HepG2 (cell line): ENCODE results near the gene PHB1. TPM values are rescaled to one million over a fixed set of nuclear protein-coding genes. Genes with fewer than 3 reads are reported as not detected.

Experiments used
- FOSL1 ChIP-seq: sonication (generic); formaldehyde crosslinking; IDR thresholded peaks from 2 replicates; pipeline ENCODE4 v1.9.0; 2021; ENCODE audit warnings: missing genetic modification reagents, borderline replicate concordance
- MNT ChIP-seq: fragments of 450-650 bp; IDR thresholded peaks from 2 replicates; pipeline ENCODE4 v1.6.1; 2016
- PRDM4 ChIP-seq: sonication (generic); formaldehyde crosslinking; IDR thresholded peaks from 2 replicates; pipeline ENCODE4 v1.9.0; 2021; ENCODE audit warnings: missing genetic modification reagents, borderline replicate concordance
- RFXANK ChIP-seq: IDR thresholded peaks from 2 replicates; pipeline ENCODE4 v1.6.1; 2016
- TCF7L2 ChIP-seq: IDR thresholded peaks from 2 replicates; pipeline ENCODE4 v1.6.1; 2011; ENCODE audit warnings: mild to moderate bottlenecking, low read depth, low read length, moderate library complexity
- ZFP1 ChIP-seq: IDR thresholded peaks from 2 replicates; pipeline ENCODE4 v1.6.1; 2016
- ZNF17 ChIP-seq: sonication (generic); formaldehyde crosslinking; IDR thresholded peaks from 2 replicates; pipeline ENCODE4 v1.5.0; 2020; ENCODE audit warnings: mild to moderate bottlenecking, missing genetic modification reagents
- ZNF205 ChIP-seq: IDR thresholded peaks from 2 replicates; pipeline ENCODE4 v1.6.1; 2018; ENCODE audit warnings: missing biosample characterization, missing genetic modification reagents
- ZNF318 ChIP-seq: sonication (generic); formaldehyde crosslinking; IDR thresholded peaks from 2 replicates; pipeline ENCODE4 v1.4.0; 2020; ENCODE audit warnings: mild to moderate bottlenecking, missing genetic modification reagents
- ZNF333 ChIP-seq: sonication (generic); formaldehyde crosslinking; IDR thresholded peaks from 2 replicates; pipeline ENCODE4 v1.4.0; 2020; ENCODE audit warnings: mild to moderate bottlenecking, missing genetic modification reagents, borderline replicate concordance
- ZNF740 ChIP-seq: sonication (generic); formaldehyde crosslinking; IDR thresholded peaks from 2 replicates; pipeline ENCODE4 v1.4.0; 2020; ENCODE audit warnings: missing genetic modification reagents
- ZNF781 ChIP-seq: sonication (generic); formaldehyde crosslinking; IDR thresholded peaks from 2 replicates; pipeline ENCODE4 v1.5.1; 2020; ENCODE audit warnings: borderline replicate concordance, mild to moderate bottlenecking, missing genetic modification reagents; ENCODE audit errors: not compliant biosample characterization
- polyA plus RNA-seq, 8 experiments: library from polyadenylated mRNA; depleted of rRNA in 3 of 8; stranded (reverse) in 7 of 8; unstranded in 1 of 8; fragments of >200 nt; fragmentation: Illumina TruSeq in 4 of 8; extraction: Trizol in 4 of 8; gene quantifications; 2 replicates each; pipeline versions ENCODE4 v1.2.1 to v1.2.3, GENCODE V29; 2011 to 2016; ENCODE audit warnings: low read depth in 4 of 8, missing spikeins in 1 of 8, mixed read lengths in 1 of 8; ENCODE audit not compliant: insufficient read depth in 1 of 8
- total RNA-seq, 5 experiments: library from RNA; depleted of rRNA; stranded (reverse); fragments of >200 nt; fragmentation: Illumina TruSeq; extraction: Trizol; gene quantifications; 2 replicates each; pipeline ENCODE4 v1.2.3, GENCODE V29; 2016; ENCODE audit warnings: low read depth in 1 of 5
- TF ChIP-seq, protein P1 (sequence below): sonication (generic); formaldehyde crosslinking; IDR thresholded peaks from 2 replicates; pipeline ENCODE4 v1.4.0; 2020; ENCODE audit warnings: mild to moderate bottlenecking, missing genetic modification reagents
- TF ChIP-seq, protein P2 (sequence below): sonication (generic); formaldehyde crosslinking; IDR thresholded peaks from 2 replicates; pipeline ENCODE4 v1.5.0; 2020; ENCODE audit warnings: missing genetic modification reagents

PHB1 gene
- total and polyA plus RNA-seq, 2 of the 13 experiments (the other 11 are each of a cell fraction or from before 2014, with no cell fraction given), result 515 to 688 TPM

DNA sequence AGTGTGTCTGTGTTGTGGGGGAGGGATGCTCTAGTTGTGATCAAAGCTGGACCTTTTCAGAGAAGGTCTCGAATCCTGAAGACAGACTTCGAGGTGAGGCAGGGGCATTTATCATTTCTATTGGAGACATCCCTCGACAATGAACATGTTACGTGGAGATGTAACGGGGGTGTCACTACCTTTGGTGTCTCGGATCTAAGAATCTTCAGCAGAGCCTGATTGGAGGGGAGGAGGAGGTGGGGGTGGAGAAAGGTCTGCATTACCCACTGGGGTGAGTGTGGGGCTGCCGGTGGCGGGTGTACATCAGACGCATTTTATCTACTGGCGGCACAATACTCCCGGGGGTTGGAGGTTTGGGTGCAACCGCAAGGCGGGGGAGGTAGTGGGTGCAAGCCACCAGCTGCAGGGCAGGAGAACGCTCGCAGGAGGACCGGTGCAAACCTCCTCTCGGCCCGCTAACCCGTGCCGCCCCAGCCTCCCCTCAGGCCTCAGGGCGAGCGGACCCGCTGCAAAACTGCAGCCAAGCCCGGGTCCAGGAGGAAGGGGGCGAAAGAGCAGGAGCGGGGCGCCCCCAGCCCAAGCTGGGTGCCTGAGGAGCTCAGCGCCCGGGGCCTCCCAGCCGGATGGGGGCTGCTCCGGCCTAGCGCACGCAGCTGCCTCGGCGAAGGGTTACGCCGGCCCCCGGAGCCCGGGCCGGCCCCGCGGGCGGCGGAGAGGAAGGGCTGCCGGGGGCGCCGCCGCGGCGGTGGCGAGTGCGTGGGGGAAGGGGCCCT, 53.4 kb downstream of the PHB1 start (continued):
- TF ChIP-seq ZNF318 (CRISPR knock-in tag) (no peak; the same call in 1 of the 2 replicates), ZNF333 (0 out of 2 replicates have a peak, but pooled peaks have one; percentile 50), ZNF205 (CRISPR knock-in tag) (0 out of 2 replicates have a peak, but pooled peaks have one; percentile 19), ZNF740 (no peak), ZFP1 (CRISPR knock-in tag) (no peak), MNT (no peak), ZNF781 (CRISPR knock-in tag) (no peak), PRDM4 (CRISPR knock-in tag) (no peak), RFXANK (CRISPR knock-in tag) (no peak), ZNF17 (no peak), TCF7L2 (no peak), FOSL1 (CRISPR knock-in tag) (no peak)
- TF ChIP-seq, protein P1, sequence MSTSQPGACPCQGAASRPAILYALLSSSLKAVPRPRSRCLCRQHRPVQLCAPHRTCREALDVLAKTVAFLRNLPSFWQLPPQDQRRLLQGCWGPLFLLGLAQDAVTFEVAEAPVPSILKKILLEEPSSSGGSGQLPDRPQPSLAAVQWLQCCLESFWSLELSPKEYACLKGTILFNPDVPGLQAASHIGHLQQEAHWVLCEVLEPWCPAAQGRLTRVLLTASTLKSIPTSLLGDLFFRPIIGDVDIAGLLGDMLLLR (CRISPR knock-in tag), result no peak; the same call in 1 of the 2 replicates
- TF ChIP-seq, protein P2, sequence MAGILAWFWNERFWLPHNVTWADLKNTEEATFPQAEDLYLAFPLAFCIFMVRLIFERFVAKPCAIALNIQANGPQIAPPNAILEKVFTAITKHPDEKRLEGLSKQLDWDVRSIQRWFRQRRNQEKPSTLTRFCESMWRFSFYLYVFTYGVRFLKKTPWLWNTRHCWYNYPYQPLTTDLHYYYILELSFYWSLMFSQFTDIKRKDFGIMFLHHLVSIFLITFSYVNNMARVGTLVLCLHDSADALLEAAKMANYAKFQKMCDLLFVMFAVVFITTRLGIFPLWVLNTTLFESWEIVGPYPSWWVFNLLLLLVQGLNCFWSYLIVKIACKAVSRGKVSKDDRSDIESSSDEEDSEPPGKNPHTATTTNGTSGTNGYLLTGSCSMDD (CRISPR knock-in tag), result no peak
